ENCODE data around the gene SLX4IP. TPM values are rescaled to one million over a fixed set of nuclear protein-coding genes. Genes with fewer than 3 reads are reported as not detected.

SLX4IP gene
- total and polyA plus RNA-seq, 2 donors (not counting 1 experiment from before 2014, with no cell fraction given), result 2.0 to 8.1 TPM

GRCh38 chr20:10665027-10665561 is 230.0 kb downstream of the SLX4IP start:
- intact Hi-C loops (cut with micrococcal nuclease), result no loop called here
- H2AFZ ChIP-seq (ENCODE audit: insufficient read depth, low read depth, low read length, poor library complexity, severe bottlenecking), result no peak overlapping the region
- CTCF ChIA-PET, result no interaction called here
- H3K9me3 ChIP-seq (ENCODE audit: control extremely low read depth in 1 of 3, control insufficient read depth in 2 of 3, insufficient read depth in 1 of 3, low read length in 2 of 3), result peaks cover 0 to 4% (median 0%) of the 10 kb centered on the region in 3 donors
- Mint-ChIP-seq H3K4me1 (peaks cover 3% of the 10 kb centered on the region), H3K9me3 (ENCODE audit: insufficient read depth) (no peaks in the 10 kb centered on the region), H3K4me3 (no peak overlapping the region), H3K27me3 (peaks cover 70% of the 10 kb centered on the region), H3K27ac (no peak overlapping the region)
- no peak for TF ChIP-seq EZH2 (IDR thresholded peaks at IDR 0.05; ENCODE audit: borderline replicate concordance, insufficient read depth, low read depth, low read length, poor library complexity, severe bottlenecking)
- TF ChIP-seq CTCF (IDR thresholded peaks at IDR 0.05), result no peak
- H3K36me3 ChIP-seq (replicated peaks in 1 of 2; ENCODE audit: control extremely low read depth in 1 of 2, control insufficient read depth in 1 of 2, extremely low read depth in 1 of 2, insufficient read depth in 2 of 2, low read length in 1 of 2), result no peaks in the 10 kb centered on the region
- DNase-seq (no peak), ATAC-seq (ENCODE audit: low read depth) (no peak)
- no peak overlapping the region for H3K4me3 ChIP-seq (ENCODE audit: control extremely low read depth in 1 of 5, extremely low read depth in 1 of 5, insufficient read depth in 1 of 5, low read depth in 2 of 5, low read length in 4 of 5)
- H3K79me2 ChIP-seq (ENCODE audit: control insufficient read depth, insufficient read depth, low read length), result no peaks in the 10 kb centered on the region
- POLR2A ChIA-PET, result no interaction called here
- 98% methylated on average over 6 of the region's 7 CpGs for WGBS (ENCODE audit: insufficient coverage)
- peaks cover 0 to 46% (median 19%) of the 10 kb centered on the region in 4 experiments for H3K27me3 ChIP-seq (replicated peaks in 1 of 4; ENCODE audit: control extremely low read depth in 1 of 4, control insufficient read depth in 3 of 4, insufficient read depth in 4 of 4, low read length in 3 of 4)
- H3K9ac ChIP-seq (ENCODE audit: low read length), result no peak overlapping the region
- H4K20me1 ChIP-seq (ENCODE audit: control insufficient read depth, insufficient read depth, low read length, poor library complexity, severe bottlenecking), result no peaks in the 10 kb centered on the region
- no peak overlapping the region for H3K27ac ChIP-seq (ENCODE audit: low read length in 2 of 2)
- H3K4me2 ChIP-seq (replicated peaks; ENCODE audit: low read depth, low read length, poor library complexity, severe bottlenecking), result no peak overlapping the region
- peaks cover 0 to 4% of the 10 kb centered on the region in 2 donors for H3K4me1 ChIP-seq (ENCODE audit: control insufficient read depth in 2 of 2, insufficient read depth in 2 of 2, low read length in 2 of 2)

GRCh38 chr20:10665791-10666190 is 230.7 kb downstream of the SLX4IP start:
- Histone ChIP-seq H3K36me3 (replicated peaks in 1 of 2; ENCODE audit: control extremely low read depth in 1 of 2, control insufficient read depth in 1 of 2, extremely low read depth in 1 of 2, insufficient read depth in 2 of 2, low read length in 1 of 2) (no peaks in the 10 kb centered on the region), H3K27me3 (replicated peaks in 1 of 4; ENCODE audit: control extremely low read depth in 1 of 4, control insufficient read depth in 3 of 4, insufficient read depth in 4 of 4, low read length in 3 of 4) (peaks cover 0 to 52% (median 24%) of the 10 kb centered on the region in 4 experiments), H3K4me2 (replicated peaks; ENCODE audit: low read depth, low read length, poor library complexity, severe bottlenecking) (no peak overlapping the region), H3K4me1 (ENCODE audit: control insufficient read depth in 2 of 2, insufficient read depth in 2 of 2, low read length in 2 of 2) (peaks cover 7 to 11% of the 10 kb centered on the region in 2 donors), H3K27ac (ENCODE audit: low read length in 2 of 2) (no peak overlapping the region), H3K79me2 (ENCODE audit: control insufficient read depth, insufficient read depth, low read length) (no peaks in the 10 kb centered on the region), H3K9ac (ENCODE audit: low read length) (no peak overlapping the region), H3K4me3 (ENCODE audit: control extremely low read depth in 1 of 5, extremely low read depth in 1 of 5, insufficient read depth in 1 of 5, low read depth in 2 of 5, low read length in 4 of 5) (no peak overlapping the region), H2AFZ (ENCODE audit: insufficient read depth, low read depth, low read length, poor library complexity, severe bottlenecking) (no peak overlapping the region), H4K20me1 (ENCODE audit: control insufficient read depth, insufficient read depth, low read length, poor library complexity, severe bottlenecking) (no peaks in the 10 kb centered on the region), H3K9me3 (ENCODE audit: control extremely low read depth in 1 of 3, control insufficient read depth in 2 of 3, insufficient read depth in 1 of 3, low read length in 2 of 3) (peaks cover 0 to 6% (median 0%) of the 10 kb centered on the region in 3 donors)
- H3K4me1 Mint-ChIP-seq, result peaks cover 10% of the 10 kb centered on the region
- 91% methylated on average over 4 of the region's 6 CpGs for WGBS (ENCODE audit: insufficient coverage)
- no peak overlapping the region for H3K4me3 Mint-ChIP-seq
- peaks cover 70% of the 10 kb centered on the region for H3K27me3 Mint-ChIP-seq
- H3K27ac Mint-ChIP-seq, result no peak overlapping the region
- intact Hi-C loops (cut with micrococcal nuclease), result no loop called here
- DNase-seq (no peak), ATAC-seq (ENCODE audit: low read depth) (no peak)
- ChIA-PET CTCF (no interaction called here), POLR2A (no interaction called here)
- no peaks in the 10 kb centered on the region for H3K9me3 Mint-ChIP-seq (ENCODE audit: insufficient read depth)
- TF ChIP-seq CTCF (IDR thresholded peaks at IDR 0.05), result no peak
- TF ChIP-seq EZH2 (IDR thresholded peaks at IDR 0.05; ENCODE audit: borderline replicate concordance, insufficient read depth, low read depth, low read length, poor library complexity, severe bottlenecking), result no peak

Data from B cell (primary cell).